Head of caudate nucleus (tissue), 42 donors: ENCODE results near the gene CHN2.
"Not testable (repeated sequence)": the region's sequence is repeated elsewhere in the genome, so short reads cannot be mapped to it uniquely, and the experiment has no call there.

Source experiments
- DNase-seq, 42 donors: peaks; one replicate each; pipeline versions ENCODE4 v3.0.0 to v3.0.0-alpha.2; 2020 to 2021; ENCODE audit warnings: mixed read lengths in 7 of 42
- intact Hi-C: fragments of 100-400 bp; cut with DNase I; formaldehyde crosslinking; loops from one replicate; pipeline ENCODE4 v1.15.0; 2022

CHN2 gene

DNA sequence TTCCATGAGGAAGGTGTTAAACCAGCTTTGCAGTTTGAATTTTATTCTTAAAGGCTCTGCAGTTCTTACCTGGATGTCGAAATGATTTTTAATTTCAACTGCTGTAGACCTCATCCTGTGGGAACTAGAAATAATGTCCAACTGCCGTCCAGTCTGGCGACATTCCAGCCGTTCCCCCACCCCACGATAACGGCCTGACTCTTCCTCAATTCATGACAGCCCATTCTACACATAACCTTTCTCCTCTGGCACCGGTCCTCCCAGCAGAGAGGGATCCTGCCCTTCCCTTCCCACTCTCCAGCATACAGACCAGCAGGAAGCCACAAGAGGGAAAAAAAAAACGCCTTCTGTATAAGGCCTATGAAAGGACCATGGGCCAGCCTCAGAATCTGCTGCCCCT, 317.3 kb downstream of the CHN2 start:
- DNase-seq: no peak
- intact Hi-C loops: no loop called here

GRCh38 chr7:29516491-29516890, 321.9 kb downstream of the CHN2 start:
- DNase-seq: no peak
- intact Hi-C loops: no loop called here

- DNase-seq: no peak
- intact Hi-C loops: no loop called here
These were observed 324.0 kb downstream of the CHN2 start for GRCh38 chr7:29518616-29519015.

DNA sequence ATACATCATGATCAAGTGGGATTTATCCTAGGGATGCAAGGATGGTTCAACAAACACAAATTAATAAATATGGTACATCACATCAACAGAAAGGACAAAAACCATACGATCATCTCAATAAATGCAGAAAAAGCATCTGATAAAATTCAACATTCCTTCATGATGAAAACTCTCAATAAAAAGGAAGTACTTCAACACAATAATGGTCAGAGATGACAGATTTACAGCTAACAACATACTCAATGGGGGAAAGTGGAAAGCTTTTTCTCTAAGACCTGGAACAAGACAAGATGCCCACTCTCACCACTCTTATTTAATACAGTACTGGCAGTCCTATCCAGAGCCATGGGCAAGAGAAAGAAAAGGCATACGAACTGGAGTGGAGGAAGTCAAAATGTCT, 329.2 kb downstream of the CHN2 start:
- no peak for DNase-seq
- intact Hi-C loops: no loop called here

DNA sequence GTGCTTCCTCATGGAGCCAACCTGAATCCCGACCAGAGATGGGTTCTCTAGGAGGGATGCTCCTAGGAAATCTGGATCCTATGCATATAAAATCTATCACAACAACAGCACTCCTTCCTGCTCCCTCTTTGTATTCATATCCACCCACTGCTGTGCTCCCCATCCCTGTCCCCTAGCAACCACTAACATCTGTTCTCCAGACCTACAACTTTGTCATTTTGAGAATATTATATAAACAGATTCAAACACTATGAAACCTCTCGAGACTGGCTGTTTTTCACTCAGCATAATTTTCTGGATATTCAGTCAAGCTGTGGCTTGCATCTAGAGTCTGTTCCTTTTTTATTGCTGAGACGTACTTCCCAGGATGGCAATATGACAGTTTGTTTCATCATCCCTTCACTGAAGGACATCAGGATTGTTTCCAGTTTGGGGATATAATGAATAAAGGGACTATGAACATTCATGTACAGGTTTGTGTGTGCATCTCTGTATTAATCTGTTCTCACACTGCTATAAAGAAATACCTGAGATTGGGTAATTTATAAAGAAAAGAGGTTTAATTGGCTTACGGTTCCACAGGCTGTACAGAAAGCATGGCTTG, 333.0 kb downstream of the CHN2 start:
- DNase-seq: peak in 1 of 42 donors; percentile 41
- intact Hi-C loops: no loop called here

DNA sequence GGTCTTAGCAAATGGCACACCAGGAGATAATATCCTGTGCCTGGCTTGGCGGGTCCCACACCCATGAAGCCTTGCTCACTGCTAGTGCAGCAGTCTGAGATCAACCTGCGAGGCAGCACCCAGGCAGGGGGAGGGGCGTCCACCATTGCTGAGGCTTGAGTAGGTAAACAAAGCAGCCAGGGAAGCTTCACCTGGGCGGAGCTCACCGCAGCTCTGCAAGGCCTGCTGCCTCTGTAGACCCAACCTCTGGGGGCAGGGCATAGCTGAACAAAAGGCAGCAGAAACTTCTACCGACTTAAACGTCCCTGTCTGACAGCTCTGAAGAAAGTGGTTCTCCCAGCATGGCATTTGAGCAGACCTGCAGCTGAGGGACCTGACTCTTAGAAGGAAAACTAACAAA, 334.0 kb downstream of the CHN2 start:
- intact Hi-C loops, DNase-seq: not testable (repeated sequence)
